GM21423 (cell line): Measurements from ENCODE around the gene NAA80.

ENCODE experiments used
- ATAC-seq: cut with Tn5 transposase; IDR thresholded peaks from one replicate; pipeline ENCODE4 v1.9.1; 2021; ENCODE audit warnings: mild to moderate bottlenecking, moderate library complexity; ENCODE audit not compliant: unreplicated experiment

Gene NAA80

DNA sequence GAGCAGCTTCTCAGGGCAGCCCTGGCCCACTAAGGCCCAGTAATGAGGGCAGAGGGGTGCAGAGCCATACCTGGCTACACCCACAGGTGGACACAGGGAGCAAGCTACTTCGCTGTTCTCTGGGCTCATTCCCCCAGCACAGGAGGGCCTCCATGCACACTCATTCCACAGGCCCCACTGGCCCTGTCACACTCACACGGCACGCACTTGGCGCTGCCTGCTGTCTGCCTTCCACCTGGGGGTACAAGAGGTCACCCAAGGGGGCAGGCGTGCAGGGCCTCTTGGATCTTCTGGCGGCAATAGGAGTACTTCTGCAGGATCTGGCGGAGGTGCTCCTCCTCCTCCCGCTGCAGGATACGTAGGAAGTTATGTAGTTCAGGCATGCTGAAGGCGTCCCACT, 31.1 kb upstream of the NAA80 start:
- ATAC-seq: no peak

DNA sequence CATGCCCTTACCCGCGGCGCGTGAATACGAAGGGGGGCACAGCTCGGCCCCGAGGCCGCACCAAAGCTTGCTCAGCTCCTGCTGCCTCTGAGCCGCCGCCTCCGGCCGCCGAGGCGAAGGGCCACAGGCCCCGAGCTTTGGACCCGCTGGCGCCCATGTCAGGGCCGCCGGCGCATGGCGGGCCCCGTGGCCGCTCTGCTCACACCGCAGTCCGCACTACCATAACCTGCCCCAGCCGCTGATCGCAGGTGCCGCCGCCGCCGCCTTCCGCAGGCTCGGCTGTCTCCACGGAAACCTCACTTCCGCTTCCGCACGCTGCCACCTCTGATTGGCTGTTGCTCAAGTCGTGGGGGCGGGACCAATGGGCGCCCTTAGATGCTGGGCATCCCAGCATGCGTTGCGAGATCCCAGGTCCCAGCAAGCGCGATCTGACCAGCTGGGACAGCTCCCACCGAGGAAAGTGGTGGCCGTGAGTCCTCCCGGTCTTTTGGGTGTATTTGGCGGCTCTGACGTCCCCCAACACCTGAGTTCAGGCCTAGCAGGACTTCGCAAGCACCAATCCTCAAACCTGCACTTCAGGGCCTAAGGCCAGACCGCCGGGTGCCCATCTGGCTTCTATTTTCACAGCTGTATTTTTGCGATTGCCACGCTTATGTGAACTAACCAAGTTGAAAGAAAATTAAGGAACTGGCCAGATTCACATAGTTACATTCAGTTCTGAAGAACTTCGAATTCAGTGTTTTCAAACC, 28.9 kb upstream of the NAA80 start, which contains the start of gene TUSC2:
TSS of gene TUSC2 (minus strand) at position 281 of the 749 bp plus-strand sequence. CDS start at position 157, 124 bp downstream.
- peak; percentile 86 for ATAC-seq

DNA sequence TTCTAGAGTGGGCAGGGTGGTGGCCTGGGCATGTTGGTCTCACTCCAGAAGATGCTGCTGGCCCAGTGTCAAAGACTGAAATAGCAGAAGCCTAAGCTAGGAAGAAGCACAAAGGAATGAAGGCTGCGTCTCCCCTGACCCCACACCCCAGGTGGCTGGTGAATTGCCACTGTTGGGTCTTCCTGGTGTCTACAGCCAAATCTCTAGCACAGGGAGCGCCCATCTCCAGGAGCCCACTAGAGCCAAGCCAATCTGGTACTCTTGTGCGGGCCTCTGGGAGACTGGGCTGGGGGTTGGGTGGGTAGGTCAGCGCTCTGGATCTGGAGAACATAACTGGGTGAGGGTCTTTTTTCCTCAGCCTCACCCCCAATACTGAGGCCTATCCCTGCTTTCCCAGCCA, 27.9 kb upstream of the NAA80 start:
- no peak for ATAC-seq

DNA sequence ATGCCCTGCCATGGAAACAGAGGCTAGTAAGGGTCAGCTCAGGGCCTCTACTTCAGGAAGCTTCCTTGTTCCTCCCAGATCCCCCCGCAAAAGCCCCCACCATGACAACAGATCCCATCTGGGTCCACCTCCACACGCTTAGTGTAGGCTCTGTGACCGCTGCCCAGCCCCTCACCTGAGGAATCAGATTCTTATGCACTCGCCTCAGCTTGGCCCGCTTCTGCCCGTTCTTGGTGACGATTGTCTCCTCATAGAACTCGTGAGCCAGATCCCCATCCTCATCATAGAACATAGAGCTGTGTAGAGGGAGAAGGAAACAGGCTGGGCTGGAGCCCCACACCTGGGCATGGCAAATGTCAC, 27.0 kb upstream of the NAA80 start:
- no peak for ATAC-seq

DNA sequence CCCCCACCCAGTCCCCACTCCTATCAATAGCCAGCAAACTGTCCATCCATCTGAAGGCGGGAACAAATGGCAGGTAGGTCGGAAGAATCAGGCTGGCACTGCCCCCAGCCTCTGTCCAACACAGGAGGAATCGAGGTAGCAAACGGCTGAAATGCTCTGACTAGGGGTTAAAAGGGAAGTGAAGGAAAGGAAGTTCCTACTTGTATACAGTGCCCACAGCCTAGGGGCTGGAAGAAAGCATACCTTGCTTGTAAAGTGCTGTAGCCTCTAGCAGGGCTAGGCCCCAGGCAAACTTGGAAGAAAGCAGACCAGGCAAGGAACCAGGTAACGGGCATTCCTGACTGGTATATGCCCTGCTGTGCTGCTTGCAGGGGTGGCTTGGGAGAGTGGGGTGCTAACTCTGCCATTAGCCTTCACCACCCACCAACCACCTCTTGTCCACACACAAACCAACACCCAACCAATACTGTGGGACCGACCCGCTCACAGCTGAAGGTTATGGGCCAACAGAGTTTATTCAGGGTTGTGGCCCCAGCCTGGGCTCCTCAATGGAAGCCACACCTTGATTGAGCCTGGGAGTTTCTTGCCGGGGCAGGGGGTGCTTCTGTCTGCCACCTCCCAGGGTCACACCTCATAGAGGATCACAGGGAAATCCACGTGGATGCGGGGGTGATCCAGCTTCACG, 26.4 kb upstream of the NAA80 start:
- no peak for ATAC-seq

DNA sequence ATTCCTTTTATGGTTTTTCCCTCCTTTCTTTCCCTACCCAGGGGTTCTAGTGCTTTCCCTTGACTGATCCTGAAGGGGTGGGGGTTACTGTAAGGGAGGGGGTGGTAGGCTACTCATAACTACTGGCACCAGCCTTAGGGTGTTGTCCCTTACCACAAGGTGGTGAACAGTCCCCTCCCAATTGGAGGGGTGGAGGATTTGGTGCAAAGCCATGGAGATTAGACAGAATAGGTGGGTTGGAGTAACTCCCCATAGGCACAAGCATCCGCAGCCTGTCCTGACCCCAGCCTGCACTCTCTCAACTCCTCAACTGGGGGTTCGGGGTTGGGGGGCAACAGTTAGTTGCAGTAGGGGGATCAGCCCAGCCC, 25.9 kb upstream of the NAA80 start:
- ATAC-seq: no peak

DNA sequence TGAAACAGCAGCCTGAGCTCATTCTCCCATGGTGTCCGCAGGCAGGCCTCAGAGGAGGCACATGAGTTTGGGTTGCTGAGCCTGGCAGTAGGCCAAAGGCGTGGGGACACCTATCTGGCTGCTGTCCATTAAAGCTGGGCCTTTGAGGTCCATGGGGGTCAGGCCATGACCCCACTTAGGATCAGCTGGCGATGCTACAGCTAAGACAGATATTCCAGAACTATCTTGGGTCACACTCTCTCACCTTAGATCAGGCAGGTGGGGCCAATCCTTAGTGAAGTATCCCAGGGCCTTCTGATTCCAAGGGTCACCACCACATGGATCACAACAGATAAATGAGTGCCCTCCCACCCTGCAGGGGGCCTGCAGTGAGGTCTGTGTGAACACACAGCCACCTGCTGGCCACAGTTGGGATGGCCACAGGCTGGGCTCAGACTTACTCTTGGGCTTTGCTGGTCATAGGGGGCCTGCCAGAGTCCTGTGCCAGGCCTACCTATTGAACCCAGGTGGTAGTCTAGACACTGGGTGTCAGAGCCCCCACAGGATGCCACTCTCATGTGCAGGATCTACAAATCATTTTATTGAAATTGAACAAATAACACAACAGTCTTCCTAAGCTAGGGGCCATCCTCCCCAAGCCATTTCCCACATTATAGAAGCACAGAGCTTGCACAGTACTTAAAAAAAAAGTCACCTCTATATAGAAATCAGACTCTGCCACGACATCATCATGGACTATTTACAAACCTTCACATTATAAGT, 25.3 kb upstream of the NAA80 start:
- no peak for ATAC-seq

DNA sequence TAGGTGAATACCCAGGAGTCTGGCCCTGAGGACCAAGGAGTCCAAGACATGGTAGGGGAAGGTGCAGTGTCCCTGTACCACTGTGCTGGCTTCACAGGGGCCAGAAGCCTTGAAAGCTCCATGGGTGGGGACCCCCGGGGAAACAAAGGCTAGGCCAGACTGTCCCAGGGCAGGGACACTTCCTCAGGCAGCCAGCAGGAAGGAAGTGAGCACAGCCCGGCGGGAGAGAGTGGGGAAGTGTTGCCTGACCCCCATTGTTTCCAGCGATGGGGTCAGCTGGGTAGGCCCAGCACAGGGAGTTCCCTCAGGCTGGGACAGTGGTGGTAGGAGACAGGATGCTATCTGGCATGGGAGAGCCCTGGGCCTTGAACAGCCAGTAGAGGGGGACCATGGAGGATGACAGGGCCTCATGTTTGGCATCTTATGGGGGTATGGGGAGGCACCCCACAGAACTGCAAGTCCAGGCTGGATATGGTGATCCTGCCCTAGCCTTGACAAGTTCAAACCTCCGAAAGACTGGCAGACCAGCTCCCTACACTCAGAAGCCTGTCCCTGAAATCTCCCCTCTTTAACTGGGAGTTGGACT, 24.5 kb upstream of the NAA80 start:
- ATAC-seq: no peak

DNA sequence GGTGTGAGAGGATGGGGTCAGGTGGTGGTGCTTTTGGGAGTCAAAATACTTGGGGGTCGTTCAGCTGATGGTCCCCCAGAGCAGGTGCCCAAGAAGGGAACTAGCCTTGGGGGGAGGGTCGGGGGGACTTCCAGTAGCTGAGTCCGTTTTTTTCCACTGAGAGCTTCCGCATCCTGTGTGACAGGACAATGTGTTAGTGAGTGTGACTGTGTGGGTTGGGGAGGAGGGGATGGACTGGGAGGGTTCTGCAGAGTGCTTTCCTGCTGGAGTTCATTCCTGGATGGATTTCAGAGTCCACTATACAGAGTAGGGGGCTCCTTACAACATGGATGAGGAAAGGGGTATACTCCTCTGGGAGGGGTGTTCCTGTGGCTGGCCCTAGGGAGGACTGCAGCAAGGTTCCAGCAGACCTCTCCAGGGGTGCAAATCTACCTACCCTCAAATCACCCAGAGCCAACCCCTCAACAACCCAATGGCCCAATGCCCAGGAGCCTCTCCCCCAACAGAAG, 23.9 kb upstream of the NAA80 start:
- no peak for ATAC-seq

DNA sequence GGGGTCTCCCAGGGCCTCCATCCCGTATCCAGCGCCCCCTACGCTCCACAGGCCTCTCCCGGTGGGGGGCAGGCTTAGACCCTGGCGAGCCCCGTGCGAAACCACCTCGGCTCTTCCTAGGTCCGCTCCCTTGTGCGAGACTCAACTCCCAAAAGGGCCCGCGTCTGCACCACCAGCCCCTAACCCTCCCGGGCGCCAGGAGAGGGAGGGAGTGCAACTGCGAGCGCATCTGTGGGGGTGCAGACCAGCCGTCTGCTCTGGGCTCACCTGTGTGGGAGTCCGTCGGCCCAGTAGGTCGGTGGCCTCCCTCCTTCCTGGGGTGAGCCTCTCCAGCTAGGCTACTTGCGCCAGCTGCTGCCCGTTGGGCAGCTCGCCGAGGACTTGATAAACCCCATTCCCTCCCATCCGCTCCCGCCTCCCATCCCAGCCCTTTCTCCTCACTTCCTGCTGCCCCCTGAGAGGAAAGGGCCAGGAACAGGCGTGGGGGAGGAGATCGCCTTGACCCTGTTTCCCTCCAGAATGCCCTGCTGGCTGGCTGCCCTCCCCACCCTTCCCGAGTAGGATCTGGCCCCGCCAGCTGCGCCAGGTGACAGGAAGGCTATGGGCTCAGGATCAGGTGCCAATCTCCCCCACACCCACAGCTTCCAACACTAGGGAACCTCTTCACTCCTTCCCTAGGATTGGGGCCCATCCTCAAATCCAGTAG, 23.3 kb upstream of the NAA80 start, which contains the start of gene HYAL2:
TSS of gene HYAL2 (minus strand) at position 360 of the 706 bp plus-strand sequence. CDS start 2,256 bp downstream, outside the sequence.
- no peak for ATAC-seq

DNA sequence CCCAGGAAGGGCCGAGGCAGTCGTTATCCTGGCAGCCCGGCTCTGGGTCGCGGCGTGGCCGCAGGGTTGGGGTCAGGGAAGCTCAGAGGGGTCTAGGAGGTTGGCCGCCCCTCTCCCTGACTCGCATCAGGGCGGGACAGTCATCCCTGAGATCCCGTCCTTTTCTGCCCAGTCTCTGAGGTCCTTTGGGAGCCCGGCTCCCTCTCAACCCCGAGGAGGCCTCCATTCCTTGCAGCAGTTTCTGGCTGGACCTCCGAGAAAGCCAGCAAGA, 22.8 kb upstream of the NAA80 start:
- no peak for ATAC-seq

DNA sequence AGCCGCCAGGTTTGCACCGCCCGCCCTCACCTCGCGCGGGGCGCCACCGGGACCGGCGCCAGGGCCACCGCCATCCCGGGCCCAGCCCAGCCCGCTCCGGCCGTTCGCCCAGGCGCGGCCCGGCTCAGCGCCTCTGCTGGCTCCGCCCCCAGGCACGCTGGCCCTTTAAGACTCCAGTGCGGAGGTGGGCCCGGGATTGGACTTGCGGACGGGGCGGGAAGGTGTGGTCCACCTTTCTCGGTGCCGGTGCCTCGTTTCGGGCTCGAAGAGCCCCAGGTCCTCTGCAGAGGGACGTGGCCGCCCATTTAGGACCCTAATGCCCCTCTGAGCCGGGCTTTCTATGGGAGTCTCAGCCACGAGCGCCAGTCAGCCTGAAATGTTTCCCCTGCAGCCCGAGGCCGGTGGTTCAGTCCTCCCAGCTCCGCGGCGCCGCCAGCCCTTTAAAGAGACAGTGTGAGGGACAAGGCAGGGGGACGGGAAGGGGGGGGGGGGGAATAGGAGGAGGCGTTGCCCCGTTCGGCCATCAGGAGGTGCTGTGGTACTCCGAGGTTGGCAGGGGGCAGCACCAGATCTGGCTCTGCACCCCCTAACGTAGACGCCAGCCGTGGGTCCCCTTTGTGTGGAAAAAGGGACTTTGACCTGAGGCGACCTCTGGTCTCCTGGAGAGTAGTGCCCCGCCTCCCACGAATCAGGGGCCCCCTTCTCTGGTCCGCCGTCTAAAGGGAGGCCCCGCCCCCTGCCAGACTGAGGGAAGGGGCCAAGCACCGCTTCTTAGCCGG, 22.3 kb upstream of the NAA80 start:
- peak; percentile 83 for ATAC-seq

DNA sequence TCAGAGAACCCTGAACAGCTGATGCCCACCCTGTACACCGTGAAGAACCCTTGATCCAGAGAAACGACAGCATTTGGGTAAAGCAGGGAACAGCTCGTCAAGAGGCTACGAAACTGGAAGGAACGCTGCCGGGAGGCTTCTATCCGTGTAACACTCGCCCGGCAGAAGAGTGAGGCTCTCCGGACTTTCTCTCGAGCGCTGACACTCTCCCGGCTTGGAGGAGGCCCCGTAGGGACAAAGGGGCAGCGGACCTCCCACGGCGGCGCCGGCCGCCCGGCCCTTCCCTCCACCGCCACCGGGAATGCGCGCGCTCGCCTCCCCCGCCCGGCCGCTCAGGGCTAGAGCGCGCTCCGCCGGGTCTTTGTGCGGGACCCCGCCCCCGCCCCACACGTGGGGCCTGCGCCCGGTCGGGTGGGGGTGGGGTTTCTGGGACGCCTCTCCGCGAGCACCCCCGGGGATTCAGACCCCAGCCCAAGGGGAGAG, 21.7 kb upstream of the NAA80 start:
- ATAC-seq: peak; percentile 45

DNA sequence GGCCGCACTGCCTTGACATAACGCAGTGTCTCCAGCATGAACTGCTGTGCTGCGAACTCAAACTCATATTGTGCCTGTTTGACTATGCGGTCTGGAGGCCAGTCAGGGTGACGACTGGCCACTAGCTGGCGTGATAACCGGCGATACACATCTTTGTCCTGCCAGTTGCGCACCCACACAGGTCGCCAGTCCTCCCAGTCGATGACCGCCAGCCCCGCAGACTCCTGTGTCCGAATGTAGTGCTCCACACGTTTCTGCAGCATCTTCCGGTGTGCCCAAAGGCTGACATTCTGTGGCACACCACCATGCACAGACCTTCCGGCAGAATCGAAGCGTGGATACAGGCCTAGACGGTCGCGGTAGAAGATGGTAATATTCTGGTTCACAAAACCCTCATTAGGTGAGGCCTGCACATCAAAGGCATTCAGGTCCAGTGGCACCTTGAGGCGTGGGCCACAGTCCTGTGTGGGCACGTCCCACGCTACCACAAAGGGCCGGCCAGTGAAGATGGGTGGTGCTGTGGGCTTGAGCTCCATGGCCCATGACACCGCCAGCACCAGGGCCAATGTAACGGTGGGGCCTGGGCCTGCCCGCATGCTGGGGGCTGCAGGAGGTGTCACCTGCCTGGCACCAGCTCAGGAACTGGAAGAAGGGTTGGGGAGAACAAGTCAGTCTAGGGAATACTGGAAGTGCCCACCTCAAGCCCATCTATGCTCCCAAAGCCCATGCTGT, 20.9 kb upstream of the NAA80 start:
- no peak for ATAC-seq

DNA sequence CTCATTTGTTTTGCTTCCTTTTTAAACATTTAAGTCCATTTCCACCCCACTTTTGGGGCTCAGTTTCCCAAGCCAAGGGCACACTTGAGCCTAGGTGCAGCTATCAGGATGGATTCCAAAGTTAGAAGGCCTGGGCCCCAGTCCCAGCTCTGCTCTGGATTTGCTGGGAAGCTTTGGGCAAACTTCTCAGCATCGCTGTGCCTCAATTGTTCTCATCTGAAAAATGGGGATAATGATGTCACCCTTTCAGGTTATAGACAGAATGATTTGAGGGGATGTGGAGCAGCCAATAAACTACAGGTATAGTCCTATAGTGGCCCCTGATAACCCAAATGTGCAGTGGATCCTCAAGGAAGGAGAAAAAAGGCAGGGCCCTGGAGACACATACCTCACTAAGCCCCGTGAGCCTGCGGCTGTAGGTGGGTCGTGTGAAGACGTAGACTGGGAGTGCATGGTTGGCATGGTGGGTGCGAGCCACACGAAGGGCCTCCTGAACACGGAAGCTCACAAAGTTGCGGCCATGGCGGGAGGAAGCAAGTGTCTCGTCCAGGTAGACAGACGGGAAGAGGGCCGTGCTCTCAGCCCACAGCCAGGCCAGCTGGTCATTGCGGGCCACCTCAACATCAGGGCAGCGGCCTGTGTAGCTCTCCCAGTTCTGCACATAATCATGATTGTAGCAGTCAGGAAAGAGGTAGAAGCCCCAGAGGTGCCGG, 20.1 kb upstream of the NAA80 start:
- ATAC-seq: no peak

DNA sequence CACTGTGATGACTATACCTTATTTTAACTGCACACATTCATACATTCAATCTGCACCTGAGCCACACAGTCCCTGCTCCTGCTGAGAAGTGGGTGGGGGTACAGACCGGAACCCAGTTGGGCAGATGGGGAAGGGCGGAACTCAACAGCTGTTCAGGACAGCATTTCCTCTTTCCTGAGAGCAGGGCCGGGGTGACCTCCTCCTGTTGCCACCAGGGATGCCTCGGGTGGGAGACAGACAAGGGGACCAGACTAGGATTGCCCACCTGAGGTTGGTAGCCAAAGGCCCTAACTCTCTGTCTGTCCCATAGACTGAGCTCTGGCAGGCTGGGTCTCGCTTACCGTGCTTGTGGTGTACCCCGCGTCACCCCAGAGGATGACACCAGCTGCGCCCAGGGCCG, 19.4 kb upstream of the NAA80 start:
- ATAC-seq: no peak

DNA sequence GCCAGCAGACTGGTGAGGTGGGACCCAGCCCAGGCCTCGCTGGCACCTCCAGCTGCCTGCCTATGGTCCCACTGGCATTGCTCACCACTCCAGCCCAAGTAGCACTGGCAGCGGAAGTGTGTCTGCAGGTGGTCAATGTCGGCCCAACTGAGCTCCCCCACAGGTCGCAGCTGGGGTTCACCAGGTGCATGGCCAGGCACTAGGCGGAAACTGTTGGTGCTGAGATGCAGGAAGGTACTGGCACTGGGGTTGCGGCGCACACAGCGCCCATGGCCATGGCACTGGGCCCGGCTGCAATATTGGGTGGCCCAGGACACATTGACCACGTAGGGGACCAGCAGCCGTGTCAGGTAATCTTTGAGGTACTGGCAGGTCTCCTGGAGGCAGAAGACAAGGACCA, 19.0 kb upstream of the NAA80 start:
- ATAC-seq: no peak

DNA sequence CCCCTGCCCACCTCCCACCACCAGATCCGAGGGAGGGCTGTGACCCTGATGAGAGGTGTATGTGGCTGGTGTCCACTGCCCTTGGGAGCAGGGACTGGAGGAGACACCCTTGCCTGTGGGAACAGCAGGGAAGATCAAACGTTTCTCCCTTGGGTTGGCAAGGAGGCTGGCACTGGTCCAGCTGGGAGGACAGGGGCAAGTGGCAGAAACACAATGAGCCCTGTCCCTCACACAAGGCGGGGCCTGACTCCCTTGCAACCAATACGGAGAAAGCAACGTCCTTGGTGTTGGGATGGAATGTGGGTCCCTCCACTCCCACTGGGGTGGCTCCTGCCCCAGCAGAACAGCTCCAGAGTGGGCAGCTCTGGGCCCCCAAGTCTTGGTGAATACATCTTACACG, 18.1 kb upstream of the NAA80 start:
- ATAC-seq: no peak
